Heart right ventricle (tissue), 16 donors: Measurements from ENCODE around the gene TMEM218. TPM values are rescaled to one million over a fixed set of nuclear protein-coding genes. Genes with fewer than 3 reads are reported as not detected.

Experiments
- ATAC-seq, 8 donors: fragments of 200-7000 bp; cut with Tn5 transposase; one replicate each; pipeline ENCODE4 v1.9.1; 2020; ENCODE audit warnings: mild to moderate bottlenecking in 8 of 8, moderate library complexity in 8 of 8, moderate number of reproducible peaks in 1 of 8
- DNase-seq, 2 donors: peaks; one replicate each; pipeline ENCODE4 v3.0.0-alpha.2; 2020
- H3K27ac ChIP-seq, 10 donors: fragments of 200-600 bp; sonication (generic) in 2 of 10; one replicate each; pipeline versions ENCODE4 v1.5.0 to v1.8.0; 2020 to 2022; ENCODE audit warnings: mild to moderate bottlenecking in 3 of 10
- H3K27me3 ChIP-seq, 7 donors: fragments of 200-600 bp; one replicate each; pipeline ENCODE4 v1.8.0; 2021 to 2022; ENCODE audit warnings: mild to moderate bottlenecking in 2 of 7
- H3K36me3 ChIP-seq, 9 donors: fragments of 200-600 bp; sonication (generic) in 1 of 9; one replicate each; pipeline versions ENCODE4 v1.5.0 to v1.8.0; 2020 to 2022; ENCODE audit warnings: mild to moderate bottlenecking in 2 of 9
- H3K4me1 ChIP-seq, 9 donors: fragments of 200-600 bp; sonication (generic) in 1 of 9; one replicate each; pipeline versions ENCODE4 v1.5.0 to v1.8.0; 2020 to 2022; ENCODE audit warnings: mild to moderate bottlenecking in 4 of 9
- H3K4me3 ChIP-seq, 10 donors: fragments of 200-600 bp; sonication (generic) in 2 of 10; one replicate each; pipeline versions ENCODE4 v1.5.0 to v1.8.0; 2020 to 2022; ENCODE audit warnings: mild to moderate bottlenecking in 7 of 10, moderate library complexity in 2 of 10
- H3K9me3 ChIP-seq, 11 donors: fragments of 200-600 bp in 10 of 11; sonication (generic) in 2 of 11; one replicate each; pipeline versions ENCODE4 v1.5.0 to v1.8.0; 2013 to 2022; ENCODE audit warnings: mild to moderate bottlenecking in 2 of 11, control low read depth in 1 of 11, moderate library complexity in 1 of 11
- CTCF ChIP-seq, 9 donors: fragments of 200-600 bp; sonication (generic) in 2 of 9; IDR thresholded peaks; one replicate each; pipeline versions ENCODE4 v1.5.0 to v1.8.0; 2021 to 2022; ENCODE audit warnings: antibody characterized with exemption in 9 of 9, mild to moderate bottlenecking in 5 of 9, moderate library complexity in 1 of 9
- WGBS, 2 donors: extraction: QIAGEN DNeasy Blood & Tissue Kit; methylation state at CpG; one replicate each; pipeline ENCODE4 v1.1.7; 2013; ENCODE audit warnings: inconsistent platforms in 1 of 2; 5-methylcytosine and 5-hydroxymethylcytosine counted together
- intact Hi-C, 10 donors: fragments of 100-400 bp; cut with DNase I; formaldehyde crosslinking; loops; one replicate each; pipeline versions ENCODE4 v1.11.1 to v1.14.2; 2022
- polyA plus RNA-seq, 2 donors: library from polyadenylated mRNA; stranded (reverse); fragments of 200-250 nt; gene quantifications; one replicate each; pipeline ENCODE4 v1.2.3, GENCODE V29; 2013
- total RNA-seq, 10 donors: library from RNA; stranded (reverse); fragmentation: NEBNext Ultra II Directional in 3 of 10; extraction: Animal tissue kit (Norgen Biotek cat#: 25700) in 3 of 10; gene quantifications; one replicate each; pipeline versions ENCODE4 v1.2.1 to v1.2.4, GENCODE V29; 2021 to 2023
- donor health status: Arrhythmogenic right ventricular cardiomyopathy.
- donor health status: ischemic (EF 13 %, LVEDD 7.1; RV severe dilation, severe dysfunction).
- donor health status: healthy with polysubstance abuse.
- donor health status: DM: no; HTN: yes; CAD: no.
- donor health status: DM: no; HTN: no; CAD: no.
- donor health status: ischemic (EF 25% LVEDD 6.9; RV normal size, moderate dysfunction).
- donor health status: ischemic (EF 25% LVEDD 5.7; RV mildly dilated, moderate dysfunction).
- donor health status: healthy.
- donor health status: DM: yes; HTN: yes; CAD: no.
- donor health status: Ischemic cardiomyopathy.
- donor health status: ischemic (EF 35%, LVEDD 5.7; RV mildly dilated, moderate dysfunction).
- donor health status: nonischemic (EF 11% LVEDD 7.7; RV severe dilation, severe dysfunction).
- donor health status: DM: yes; HTN: yes; CAD: no.
- donor health status: PGD.
- donor health status: ischemic (EF 29% LVEDD 5.4; RV normal size, mild dysfunction).
- donor health status: nonischemic (EF 23%, LVEDD 6.1; RV moderate dilation, normal function).

The TMEM218 gene
- total and polyA plus RNA-seq, 12 donors: 4.5 to 17.1 (median 6.9) TPM

DNA sequence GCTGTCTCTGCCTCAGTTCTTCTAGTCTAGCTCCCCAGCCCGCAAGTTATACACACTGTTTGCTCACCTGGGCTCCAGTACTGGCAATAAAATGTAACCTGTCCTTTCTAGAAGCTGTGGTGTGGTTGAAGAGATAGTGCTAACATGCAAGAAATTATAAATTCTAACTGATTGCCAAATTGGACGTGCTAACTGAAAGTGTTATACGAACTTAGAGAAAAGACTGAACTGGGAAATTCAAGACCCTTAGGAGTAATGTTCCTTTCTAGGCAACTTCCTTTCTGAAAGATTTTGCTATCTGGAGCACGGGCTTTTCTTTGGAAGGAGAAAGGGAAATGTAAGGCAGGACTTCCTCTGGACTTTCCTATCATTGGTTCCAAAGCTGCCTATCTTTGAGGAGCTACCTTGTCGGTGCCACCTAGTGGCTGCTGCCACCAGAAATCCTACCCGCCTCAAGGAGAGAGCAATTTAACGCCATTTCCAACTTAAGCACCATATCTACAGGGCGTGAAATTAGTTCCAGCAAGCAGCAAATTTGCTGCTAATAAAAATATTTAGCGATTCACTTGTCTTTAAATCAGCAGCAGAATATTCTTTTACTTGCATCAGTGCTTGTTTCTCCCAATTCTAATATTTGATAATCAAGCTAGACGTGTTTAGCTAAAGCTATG, 12.7 kb upstream of the TMEM218 start:
- H3K36me3 ChIP-seq: no peaks in the 10 kb centered on the region
- intact Hi-C loops: no loop called here
- 60 to 66% methylated on average over 10 of the region's 10 CpGs for WGBS, 2 donors
- H3K27me3 ChIP-seq: peaks cover 0 to 22% (median 7%) of the 10 kb centered on the region in 7 donors
- ATAC-seq (peak; percentile 55 to 93 (median 80)), DNase-seq (peak; percentile 43 to 49)
- H3K27ac ChIP-seq: peak overlapping the region in 2 of 10 donors; percentile 1 to 15
- H3K4me3 ChIP-seq: no peak overlapping the region
- TF ChIP-seq CTCF (IDR thresholded peaks at IDR 0.05): peak in 8 of 9 donors; percentile 27 to 63 (median 46)
- peaks cover 0 to 14% (median 0%) of the 10 kb centered on the region in 9 donors for H3K4me1 ChIP-seq
- H3K9me3 ChIP-seq: no peaks in the 10 kb centered on the region

DNA sequence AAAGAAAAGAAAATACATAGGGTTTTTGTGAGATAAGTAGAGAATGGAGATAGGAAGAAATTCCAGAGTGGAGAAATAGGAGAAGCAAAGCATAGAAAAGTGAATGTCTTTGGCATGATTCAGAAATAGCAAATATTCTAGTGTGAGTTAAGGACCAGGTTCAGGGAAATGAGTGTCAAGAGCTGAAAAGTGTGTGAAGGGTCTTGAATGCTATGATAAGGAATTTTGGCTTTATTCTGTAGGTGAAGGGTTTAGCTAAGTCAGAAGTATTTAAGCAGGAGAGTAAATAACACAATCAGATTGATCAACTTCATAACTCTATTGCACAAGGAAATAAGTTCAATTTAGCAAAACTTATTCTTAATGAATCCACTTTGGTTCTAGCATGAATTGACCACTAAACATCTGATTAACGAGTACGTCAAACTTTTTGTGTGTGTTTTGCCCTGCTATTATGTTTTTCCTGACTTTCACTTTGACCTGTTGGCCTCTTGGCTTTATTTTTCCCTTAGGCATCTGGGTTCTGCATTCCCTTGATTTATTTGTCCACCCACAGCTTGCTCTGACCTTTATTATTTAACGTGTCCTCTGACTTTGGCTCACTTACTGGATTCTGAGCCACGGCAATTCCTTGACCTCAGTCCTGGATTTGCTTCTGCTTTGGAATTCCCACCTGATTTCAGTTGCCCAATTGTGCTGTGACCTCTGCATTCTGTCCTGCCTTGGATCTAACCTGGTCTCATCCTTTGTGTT, 11.9 kb upstream of the TMEM218 start:
- DNase-seq: no peak
- Histone ChIP-seq H3K27ac (peak overlapping the region in 2 of 10 donors; percentile 1 to 15), H3K36me3 (no peaks in the 10 kb centered on the region), H3K4me1 (peaks cover 0 to 14% (median 0%) of the 10 kb centered on the region in 9 donors), H3K4me3 (no peak overlapping the region), H3K9me3 (no peaks in the 10 kb centered on the region), H3K27me3 (peaks cover 0 to 17% (median 10%) of the 10 kb centered on the region in 7 donors)
- WGBS, 2 donors: 84 to 87% methylated on average over 4 of the region's 4 CpGs
- intact Hi-C loops: no loop called here
- no peak for ATAC-seq
- TF ChIP-seq CTCF (IDR thresholded peaks at IDR 0.05): no peak

DNA sequence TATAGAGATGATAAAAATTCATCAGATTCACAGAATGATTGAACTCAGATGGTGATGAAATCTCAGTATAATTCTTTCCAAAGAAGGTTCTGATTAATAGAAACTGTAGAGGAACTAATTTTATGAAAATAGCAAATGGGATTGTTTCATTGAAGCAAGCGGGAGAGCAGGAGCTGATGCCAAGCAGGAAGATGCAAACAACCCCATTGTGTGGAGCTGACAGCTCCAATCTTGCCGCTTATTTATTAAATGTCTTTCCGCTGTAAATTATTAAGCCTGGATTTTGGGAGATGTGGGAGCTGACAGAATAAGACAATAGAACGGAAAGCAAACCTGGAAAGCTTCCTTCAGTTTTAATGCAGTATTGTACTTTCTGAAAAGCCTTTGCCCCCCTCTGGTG, 6.0 kb upstream of the TMEM218 start:
- Histone ChIP-seq H3K27me3 (peaks cover 0 to 27% (median 5%) of the 10 kb centered on the region in 7 donors), H3K4me3 (no peak overlapping the region), H3K4me1 (no peaks in the 10 kb centered on the region), H3K36me3 (no peaks in the 10 kb centered on the region), H3K9me3 (no peaks in the 10 kb centered on the region), H3K27ac (peak overlapping the region in 1 of 10 donors; percentile 41)
- 66 to 71% methylated on average over 4 of the region's 4 CpGs for WGBS, 2 donors
- intact Hi-C loops: loop anchor here in 1 of 10 donors (10.0 kb wide), 1 partner anchor 163 kb away; the partner anchor contains the start of gene CCDC15
- no peak for TF ChIP-seq CTCF (IDR thresholded peaks at IDR 0.05)
- no peak for DNase-seq
- ATAC-seq: no peak

GRCh38 chr11:125114518-125114917, 3.1 kb upstream of the TMEM218 start:
- Histone ChIP-seq H3K9me3 (no peaks in the 10 kb centered on the region), H3K4me1 (peaks cover 0 to 15% (median 9%) of the 10 kb centered on the region in 9 donors), H3K27ac (no peak overlapping the region), H3K36me3 (no peaks in the 10 kb centered on the region), H3K27me3 (peaks cover 0 to 27% (median 5%) of the 10 kb centered on the region in 7 donors), H3K4me3 (no peak overlapping the region)
- no peak for DNase-seq
- no peak for ATAC-seq
- TF ChIP-seq CTCF (IDR thresholded peaks at IDR 0.05): no peak
- WGBS, 2 donors: 61 to 66% methylated on average over 8 of the region's 8 CpGs
- intact Hi-C loops: loop anchor here in 1 of 10 donors (10.0 kb wide), 1 partner anchor 160 kb away; the partner anchor contains the start of gene CCDC15
